ENCODE measurements around the gene ZBTB39. TPM values are rescaled to one million over a fixed set of nuclear protein-coding genes. Genes with fewer than 3 reads are reported as not detected.

The ZBTB39 gene
- total RNA-seq, 1 experiment from 2014 or later: 31.2 TPM

GRCh38 chr12:56948881-56949280 is 57.5 kb downstream of the ZBTB39 start:
- DNase-seq: no peak
- no peak overlapping the region for H4K8ac ChIP-seq (replicated peaks; ENCODE audit: insufficient read length, low read depth, low read length)
- H2BK5ac ChIP-seq (ENCODE audit: insufficient read length, low read length): no peak overlapping the region
- H3K14ac ChIP-seq (ENCODE audit: insufficient read depth, low read length): no peak overlapping the region
- no peaks in the 10 kb centered on the region for H4K20me1 ChIP-seq (ENCODE audit: control insufficient read depth, insufficient read depth, insufficient read length)
- H3K27ac ChIP-seq (ENCODE audit: insufficient read length, low read depth, low read length): no peak overlapping the region
- H2BK15ac ChIP-seq (ENCODE audit: low read depth, low read length): no peak overlapping the region
- H3K9ac ChIP-seq (ENCODE audit: extremely low read depth, insufficient read length, low read length): no peak overlapping the region
- no peak overlapping the region for H2AK5ac ChIP-seq (ENCODE audit: insufficient read length, low read length)
- peaks cover 16 to 25% of the 10 kb centered on the region in 2 experiments; a peak in 4 of 5 replicates for H3K9me3 Mint-ChIP-seq
- H3K27me3 ChIP-seq (ENCODE audit: insufficient read depth, low read length): no peaks in the 10 kb centered on the region
- peaks cover 4% of the 10 kb centered on the region for H3K27me3 Mint-ChIP-seq (ENCODE audit: low read depth)
- no peak overlapping the region for H4K5ac ChIP-seq (ENCODE audit: insufficient read length, low read depth, low read length)
- no peaks in the 10 kb centered on the region for H3K23me2 ChIP-seq (ENCODE audit: insufficient read length, low read depth, low read length, poor library complexity, severe bottlenecking)
- no peak overlapping the region for H3K4ac ChIP-seq (ENCODE audit: low read depth, low read length)
- H3K79me1 ChIP-seq (ENCODE audit: insufficient read depth, low read depth, low read length, poor library complexity, severe bottlenecking): no peaks in the 10 kb centered on the region
- H3K18ac ChIP-seq (ENCODE audit: insufficient read length, low read depth, low read length): no peak overlapping the region
- H3K4me2 ChIP-seq (ENCODE audit: insufficient read depth, insufficient read length, low read length): no peak overlapping the region
- no peak overlapping the region for H3K56ac ChIP-seq (ENCODE audit: insufficient read length, low read depth, low read length)
- no peak overlapping the region for H2BK120ac ChIP-seq (ENCODE audit: low read depth, low read length, poor library complexity, severe bottlenecking)
- H2BK20ac ChIP-seq (ENCODE audit: low read depth, low read length, poor library complexity, severe bottlenecking): no peak overlapping the region
- no peaks in the 10 kb centered on the region for H3K9me3 ChIP-seq (ENCODE audit: control insufficient read depth, low read depth, low read length)
- WGBS (ENCODE audit: extremely low coverage, insufficient read length, low lambda C conversion rate): no CpG with 5 or more reads among the region's 2 CpGs
- TF ChIP-seq, protein P1, sequence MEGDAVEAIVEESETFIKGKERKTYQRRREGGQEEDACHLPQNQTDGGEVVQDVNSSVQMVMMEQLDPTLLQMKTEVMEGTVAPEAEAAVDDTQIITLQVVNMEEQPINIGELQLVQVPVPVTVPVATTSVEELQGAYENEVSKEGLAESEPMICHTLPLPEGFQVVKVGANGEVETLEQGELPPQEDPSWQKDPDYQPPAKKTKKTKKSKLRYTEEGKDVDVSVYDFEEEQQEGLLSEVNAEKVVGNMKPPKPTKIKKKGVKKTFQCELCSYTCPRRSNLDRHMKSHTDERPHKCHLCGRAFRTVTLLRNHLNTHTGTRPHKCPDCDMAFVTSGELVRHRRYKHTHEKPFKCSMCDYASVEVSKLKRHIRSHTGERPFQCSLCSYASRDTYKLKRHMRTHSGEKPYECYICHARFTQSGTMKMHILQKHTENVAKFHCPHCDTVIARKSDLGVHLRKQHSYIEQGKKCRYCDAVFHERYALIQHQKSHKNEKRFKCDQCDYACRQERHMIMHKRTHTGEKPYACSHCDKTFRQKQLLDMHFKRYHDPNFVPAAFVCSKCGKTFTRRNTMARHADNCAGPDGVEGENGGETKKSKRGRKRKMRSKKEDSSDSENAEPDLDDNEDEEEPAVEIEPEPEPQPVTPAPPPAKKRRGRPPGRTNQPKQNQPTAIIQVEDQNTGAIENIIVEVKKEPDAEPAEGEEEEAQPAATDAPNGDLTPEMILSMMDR (conservative IDR thresholded peaks at IDR 0.05): no peak
- no peaks in the 10 kb centered on the region; the same call in 1 of the 2 replicates for H3K79me2 ChIP-seq (ENCODE audit: insufficient read depth, low read length)
- no peak overlapping the region for H3K23ac ChIP-seq (ENCODE audit: insufficient read length, low read depth, low read length)
- peaks cover 1 to 4% (median 2%) of the 10 kb centered on the region in 3 experiments; a peak in 5 of 7 replicates for H3K36me3 Mint-ChIP-seq (ENCODE audit: insufficient read depth in 1 of 3, low read depth in 3 of 3)
- no peaks in the 10 kb centered on the region for H3K4me1 ChIP-seq (ENCODE audit: insufficient read depth, low read length)
- no peaks in the 10 kb centered on the region for H3K4me1 Mint-ChIP-seq
- H3K27ac Mint-ChIP-seq: peak overlapping the region in 1 of 3 experiments; percentile 40; a peak in 1 of 7 replicates
- H3T11ph ChIP-seq (ENCODE audit: low read length): no peak overlapping the region
- H2AFZ ChIP-seq (ENCODE audit: low read length): no peak overlapping the region
- no peak overlapping the region for H3K4me3 Mint-ChIP-seq
- no peak overlapping the region for H2BK12ac ChIP-seq (ENCODE audit: insufficient read length, low read depth, low read length)
- H4K91ac ChIP-seq (ENCODE audit: insufficient read length, low read depth, low read length): no peak overlapping the region

Other genes with a start within 250 kb of the ZBTB39 start
- 3.6 and 5.5 TPM in 2 replicates for gene HSD17B6, start 243.2 kb downstream of the ZBTB39 start, total RNA-seq (2021)
- gene SDR9C7, start 72.1 kb downstream of the ZBTB39 start, total RNA-seq (2021): not detected in 2 replicates
- 0.31 and 0.39 TPM in 2 replicates for gene RDH16, start 48.9 kb downstream of the ZBTB39 start, total RNA-seq (2021)
- 4.4 and 6.2 TPM in 2 replicates for gene TAC3, start 10.0 kb upstream of the ZBTB39 start, total RNA-seq (2021)
- gene MYO1A, start 43.6 kb upstream of the ZBTB39 start, total RNA-seq (2021): 0.26 TPM in 1 of 2 replicates, not detected in the other
- gene NEMP1, start 72.2 kb upstream of the ZBTB39 start, total RNA-seq (2021): 50.1 and 53.0 TPM in 2 replicates
- 67.8 and 68.1 TPM in 2 replicates for gene NAB2, start 82.6 kb upstream of the ZBTB39 start, total RNA-seq (2021)
- 42.9 and 44.4 TPM in 2 replicates for gene STAT6, start 104.8 kb upstream of the ZBTB39 start, total RNA-seq (2021)
- gene LRP1, start 121.9 kb upstream of the ZBTB39 start, total RNA-seq (2021): 98.4 and 115 TPM in 2 replicates
- gene LRP1-AS, start 141.1 kb upstream of the ZBTB39 start, total RNA-seq (2021): not detected in 2 replicates
- 2.1 and 2.8 TPM in 2 replicates for gene NXPH4, start 210.2 kb upstream of the ZBTB39 start, total RNA-seq (2021)
- 257 and 260 TPM in 2 replicates for gene SHMT2, start 223.2 kb upstream of the ZBTB39 start, total RNA-seq (2021)
- 2.0 and 2.8 TPM in 2 replicates for gene STAC3, start 244.6 kb upstream of the ZBTB39 start, total RNA-seq (2021)